Progenitor cell of endocrine pancreas (in vitro differentiated cells): ENCODE results near the gene HINT1. TPM values are rescaled to one million over a fixed set of nuclear protein-coding genes. Genes with fewer than 3 reads are reported as not detected.

Experiments
- DNase-seq: peaks from one replicate; pipeline ENCODE4 v3.0.0; 2021; ENCODE audit warnings: low spot score; ENCODE audit not compliant: unreplicated experiment
- H3K27ac Mint-ChIP-seq: 2 replicates; pipeline ENCODE4 v1.8.0; 2021; ENCODE audit warnings: mild to moderate bottlenecking, moderate library complexity, mixed read lengths
- H3K27me3 Mint-ChIP-seq: 2 replicates; pipeline ENCODE4 v1.8.0; 2021; ENCODE audit warnings: mixed read lengths
- H3K36me3 Mint-ChIP-seq: 2 replicates; pipeline ENCODE4 v1.8.0; 2022; ENCODE audit warnings: mixed read lengths; ENCODE audit not compliant: insufficient read depth
- H3K4me1 Mint-ChIP-seq: 2 replicates; pipeline ENCODE4 v1.8.0; 2021; ENCODE audit warnings: low read depth, mixed read lengths
- H3K4me3 Mint-ChIP-seq: 2 replicates; pipeline ENCODE4 v1.8.0; 2021; ENCODE audit warnings: low read depth, mild to moderate bottlenecking, moderate library complexity, mixed read lengths
- H3K9me3 Mint-ChIP-seq: 2 replicates; pipeline ENCODE4 v1.8.0; 2021; ENCODE audit warnings: low read depth, mixed read lengths
- CTCF ChIP-seq: fragments of 200-600 bp; sonication (generic); IDR thresholded peaks from one replicate; pipeline ENCODE4 v1.5.0; 2021; ENCODE audit warnings: antibody characterized with exemption, mild to moderate bottlenecking; ENCODE audit not compliant: unreplicated experiment
- total RNA-seq: library from RNA; stranded (reverse); gene quantifications from 2 replicates; pipeline ENCODE4 v1.2.1, GENCODE V29; 2021

Gene HINT1
- total RNA-seq, 1 donor from 2014 or later: 189 TPM

GRCh38 chr5:131171276-131171810, 6.3 kb upstream of the HINT1 start:
- peak overlapping the region; percentile 96 for H3K27ac Mint-ChIP-seq
- H3K4me1 Mint-ChIP-seq: peaks cover 10% of the 10 kb centered on the region
- no peaks in the 10 kb centered on the region for H3K27me3 Mint-ChIP-seq
- DNase-seq: no peak
- peak overlapping the region; percentile 93 for H3K4me3 Mint-ChIP-seq
- no peak for TF ChIP-seq CTCF
- H3K9me3 Mint-ChIP-seq: no peaks in the 10 kb centered on the region
- H3K36me3 Mint-ChIP-seq: no peaks in the 10 kb centered on the region

GRCh38 chr5:131170540-131171275, 5.7 kb upstream of the HINT1 start, which contains the start of gene LYRM7:
Gene LYRM7 (plus strand): TSS chr5:131170944. CDS start chr5:131171021, 77 bp downstream.
- Mint-ChIP-seq H3K9me3 (no peaks in the 10 kb centered on the region), H3K4me3 (peak within 1 kb of the TSS; percentile 93), H3K36me3 (no peaks in the 10 kb centered on the region), H3K4me1 (peaks cover 11% of the 10 kb centered on the region), H3K27ac (peak within 1 kb of the TSS; percentile 96), H3K27me3 (no peaks in the 10 kb centered on the region)
- peak; percentile 88 for DNase-seq
- peak; percentile 15 for TF ChIP-seq CTCF

- Mint-ChIP-seq H3K36me3 (no peaks in the 10 kb centered on the region), H3K27ac (peak overlapping the region; percentile 96), H3K9me3 (no peaks in the 10 kb centered on the region), H3K4me1 (peaks cover 11% of the 10 kb centered on the region), H3K27me3 (no peaks in the 10 kb centered on the region), H3K4me3 (peak overlapping the region; percentile 93)
- DNase-seq: no peak
- no peak for TF ChIP-seq CTCF
Measured at GRCh38 chr5:131169810-131170539, 4.9 kb upstream of the HINT1 start.

- peaks cover 3% of the 10 kb centered on the region for H3K36me3 Mint-ChIP-seq
- no peak for TF ChIP-seq CTCF
- no peaks in the 10 kb centered on the region for H3K9me3 Mint-ChIP-seq
- H3K27me3 Mint-ChIP-seq: no peaks in the 10 kb centered on the region
- DNase-seq: no peak
- no peak overlapping the region for H3K27ac Mint-ChIP-seq
- peaks cover 19% of the 10 kb centered on the region for H3K4me1 Mint-ChIP-seq
- H3K4me3 Mint-ChIP-seq: no peak overlapping the region
Measured at GRCh38 chr5:131167615-131168014, 2.6 kb upstream of the HINT1 start.
